Measurements from ENCODE around the gene DALRD3. TPM values are rescaled to one million over a fixed set of nuclear protein-coding genes. Genes with fewer than 3 reads are reported as not detected.

The DALRD3 gene
- total and polyA plus RNA-seq, 8 donors, result 19.5 to 57.2 (median 26.2) TPM

GRCh38 chr3:49025793-49026520, 7.6 kb upstream of the DALRD3 start:
- intact Hi-C loops (cut with DNase I), result loop anchor here in 1 of 3 donors (10.0 kb wide), 1 partner anchor 69 kb away; the partner anchor contains the start of gene QRICH1
- Histone ChIP-seq H3K4me3 (no peak overlapping the region), H3K27ac (no peak overlapping the region), H3K27me3 (no peaks in the 10 kb centered on the region), H3K4me1 (peaks cover 6 to 24% (median 9%) of the 10 kb centered on the region in 3 donors), H3K9me3 (no peaks in the 10 kb centered on the region), H3K36me3 (peaks cover 0 to 32% (median 18%) of the 10 kb centered on the region in 3 donors)
- TF ChIP-seq CTCF (IDR thresholded peaks at IDR 0.05), result no peak
- 86 to 87% methylated on average over 8 of the region's 8 CpGs for WGBS, 2 donors
- ATAC-seq (no peak), FAIRE-seq (no peak), DNase-seq (peak in 1 of 6 donors; percentile 21)

GRCh38 chr3:49025005-49025792, 6.8 kb upstream of the DALRD3 start:
- no peaks in the 10 kb centered on the region for H3K27me3 ChIP-seq
- FAIRE-seq, result no peak
- 76 to 77% methylated on average over 13 of the region's 13 CpGs for WGBS, 2 donors
- H3K4me3 ChIP-seq, result no peak overlapping the region
- H3K9me3 ChIP-seq, result no peaks in the 10 kb centered on the region
- peaks cover 0 to 32% (median 18%) of the 10 kb centered on the region in 3 donors for H3K36me3 ChIP-seq
- no peak for DNase-seq
- H3K27ac ChIP-seq, result no peak overlapping the region
- H3K4me1 ChIP-seq, result peaks cover 6 to 24% (median 9%) of the 10 kb centered on the region in 3 donors
- ATAC-seq, result no peak
- no peak for TF ChIP-seq CTCF (IDR thresholded peaks at IDR 0.05)
- intact Hi-C loops (cut with DNase I), result loop anchor here in 1 of 3 donors (10.0 kb wide), 1 partner anchor 70 kb away; the partner anchor contains the start of gene QRICH1

GRCh38 chr3:49024449-49024848, 6.1 kb upstream of the DALRD3 start:
- no peak for FAIRE-seq
- H3K36me3 ChIP-seq, result peaks cover 0 to 32% (median 18%) of the 10 kb centered on the region in 3 donors
- TF ChIP-seq CTCF (IDR thresholded peaks at IDR 0.05), result no peak
- H3K4me3 ChIP-seq, result no peak overlapping the region
- intact Hi-C loops (cut with DNase I), result loop anchor here in 1 of 3 donors (10.0 kb wide), 1 partner anchor 70 kb away; the partner anchor contains the start of gene QRICH1
- no peak overlapping the region for H3K27ac ChIP-seq
- no peaks in the 10 kb centered on the region for H3K27me3 ChIP-seq
- H3K4me1 ChIP-seq, result peaks cover 6 to 30% (median 9%) of the 10 kb centered on the region in 3 donors
- H3K9me3 ChIP-seq, result no peaks in the 10 kb centered on the region
- 73 to 79% methylated on average over 5 of the region's 5 CpGs for WGBS, 2 donors
- no peak for ATAC-seq
- DNase-seq, result no peak

GRCh38 chr3:49023775-49024174, 5.4 kb upstream of the DALRD3 start:
- 84 to 89% methylated on average over 4 of the region's 4 CpGs for WGBS, 2 donors
- no peak for DNase-seq
- FAIRE-seq, result no peak
- H3K36me3 ChIP-seq, result peaks cover 0 to 32% (median 18%) of the 10 kb centered on the region in 3 donors
- intact Hi-C loops (cut with DNase I), result loop anchor here in 1 of 3 donors (10.0 kb wide), 1 partner anchor 71 kb away; the partner anchor contains the start of gene QRICH1
- no peak overlapping the region for H3K4me3 ChIP-seq
- ATAC-seq, result no peak
- H3K9me3 ChIP-seq, result no peaks in the 10 kb centered on the region
- peaks cover 9 to 36% (median 13%) of the 10 kb centered on the region in 3 donors for H3K4me1 ChIP-seq
- TF ChIP-seq CTCF (IDR thresholded peaks at IDR 0.05), result no peak
- no peak overlapping the region for H3K27ac ChIP-seq
- H3K27me3 ChIP-seq, result no peaks in the 10 kb centered on the region
